BE2C (cell line): Measurements from ENCODE around the gene NOS1AP.
A peak's percentile ranks its signal among the peaks of the same experiment; 100 is the strongest.

Experiments used
- DNase-seq: peaks from one replicate; pipeline ENCODE4 v3.0.0-alpha.2; 2020
- H3K27me3 ChIP-seq: fragments of 250-450 bp; sonication (Bioruptor Pico); 2 replicates; pipeline ENCODE4 v1.5.1; 2020; ENCODE audit warnings: mild to moderate bottlenecking
- H3K36me3 ChIP-seq: fragments of 250-450 bp; sonication (Bioruptor Pico); 2 replicates; pipeline ENCODE4 v1.5.1; 2020; ENCODE audit warnings: mild to moderate bottlenecking
- H3K4me1 ChIP-seq: fragments of 250-450 bp; sonication (Bioruptor Pico); 2 replicates; pipeline ENCODE4 v1.5.1; 2020
- H3K4me3 ChIP-seq: 2 replicates; pipeline ENCODE4 v1.5.1; 2011; ENCODE audit warnings: low read depth, low read length
- H3K9me3 ChIP-seq: fragments of 250-450 bp; sonication (Bioruptor Pico); 2 replicates; pipeline ENCODE4 v1.5.1; 2020
- TF ChIP-seq, protein P1 (sequence below): IDR thresholded peaks from 2 replicates; pipeline ENCODE4 v1.5.1; 2012; ENCODE audit warnings: mild to moderate bottlenecking, low read depth, low read length

Gene NOS1AP

GRCh38 chr1:162357681-162358266 is 288.3 kb downstream of the NOS1AP start:
- H3K4me1 ChIP-seq: no peaks in the 10 kb centered on the region
- no peak overlapping the region for H3K4me3 ChIP-seq
- H3K9me3 ChIP-seq: peaks cover 2% of the 10 kb centered on the region; the same call in 1 of the 2 replicates
- no peaks in the 10 kb centered on the region for H3K36me3 ChIP-seq
- DNase-seq: peak; percentile 30
- TF ChIP-seq, protein P1, sequence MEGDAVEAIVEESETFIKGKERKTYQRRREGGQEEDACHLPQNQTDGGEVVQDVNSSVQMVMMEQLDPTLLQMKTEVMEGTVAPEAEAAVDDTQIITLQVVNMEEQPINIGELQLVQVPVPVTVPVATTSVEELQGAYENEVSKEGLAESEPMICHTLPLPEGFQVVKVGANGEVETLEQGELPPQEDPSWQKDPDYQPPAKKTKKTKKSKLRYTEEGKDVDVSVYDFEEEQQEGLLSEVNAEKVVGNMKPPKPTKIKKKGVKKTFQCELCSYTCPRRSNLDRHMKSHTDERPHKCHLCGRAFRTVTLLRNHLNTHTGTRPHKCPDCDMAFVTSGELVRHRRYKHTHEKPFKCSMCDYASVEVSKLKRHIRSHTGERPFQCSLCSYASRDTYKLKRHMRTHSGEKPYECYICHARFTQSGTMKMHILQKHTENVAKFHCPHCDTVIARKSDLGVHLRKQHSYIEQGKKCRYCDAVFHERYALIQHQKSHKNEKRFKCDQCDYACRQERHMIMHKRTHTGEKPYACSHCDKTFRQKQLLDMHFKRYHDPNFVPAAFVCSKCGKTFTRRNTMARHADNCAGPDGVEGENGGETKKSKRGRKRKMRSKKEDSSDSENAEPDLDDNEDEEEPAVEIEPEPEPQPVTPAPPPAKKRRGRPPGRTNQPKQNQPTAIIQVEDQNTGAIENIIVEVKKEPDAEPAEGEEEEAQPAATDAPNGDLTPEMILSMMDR: peak; percentile 71
- no peaks in the 10 kb centered on the region for H3K27me3 ChIP-seq

DNA sequence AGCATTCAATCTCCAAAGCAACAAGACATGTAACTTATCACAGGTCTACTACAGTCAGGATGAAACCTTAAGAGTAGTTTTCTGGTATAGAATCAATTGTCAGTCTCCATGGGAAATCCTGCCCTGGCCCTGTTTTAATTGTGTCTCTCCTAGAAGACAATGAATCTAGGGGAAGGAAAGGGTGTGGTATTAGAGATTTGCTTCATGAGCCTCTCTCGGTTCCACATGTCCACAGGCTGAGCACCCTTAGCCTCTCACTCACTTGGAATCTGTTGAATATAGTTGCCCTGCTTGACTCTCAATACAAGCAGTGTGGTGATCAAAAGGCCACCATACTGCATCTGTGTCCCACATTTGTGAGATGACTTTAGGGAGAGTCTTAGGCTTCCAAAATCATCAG is 289.4 kb downstream of the NOS1AP start:
- H3K4me3 ChIP-seq: no peak overlapping the region
- H3K36me3 ChIP-seq: no peaks in the 10 kb centered on the region
- no peaks in the 10 kb centered on the region for H3K27me3 ChIP-seq
- peaks cover 2% of the 10 kb centered on the region; the same call in 1 of the 2 replicates for H3K9me3 ChIP-seq
- TF ChIP-seq, protein P1: no peak
- no peaks in the 10 kb centered on the region for H3K4me1 ChIP-seq
- no peak for DNase-seq

DNA sequence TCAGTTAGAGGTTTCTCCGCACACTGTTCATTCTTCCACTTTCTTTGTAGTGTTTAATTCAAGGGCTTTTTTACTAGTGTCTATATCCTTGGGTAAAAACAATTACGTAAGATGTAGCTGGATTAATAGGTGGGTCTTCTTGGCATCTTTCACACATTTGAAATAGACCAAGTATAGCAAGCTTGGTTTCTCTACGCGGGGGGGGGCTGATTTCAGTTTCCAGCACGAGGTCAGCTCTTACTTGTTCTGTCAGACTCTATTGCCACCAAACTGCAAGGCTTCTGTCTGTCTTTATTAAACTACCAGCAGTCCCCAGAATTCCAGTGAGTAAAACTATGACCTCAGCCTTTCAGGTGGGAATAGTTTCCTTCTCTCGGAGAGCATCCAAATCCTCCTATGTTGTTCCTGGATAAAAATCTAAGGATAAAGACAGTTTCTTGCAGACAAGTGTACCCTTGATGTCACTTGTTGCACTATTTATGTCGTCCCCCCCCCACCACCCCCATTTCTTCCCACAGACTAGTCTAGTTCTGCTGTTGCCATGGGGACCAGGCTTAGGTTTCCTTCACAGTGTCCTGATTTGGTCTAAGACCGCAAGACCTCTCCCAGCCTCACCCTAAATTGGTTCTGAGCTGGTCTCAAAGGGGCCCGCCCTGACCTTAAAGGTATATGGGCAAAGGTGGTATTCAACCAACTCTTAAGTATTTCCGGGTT is 290.2 kb downstream of the NOS1AP start:
- Histone ChIP-seq H3K9me3 (peaks cover 2% of the 10 kb centered on the region; the same call in 1 of the 2 replicates), H3K4me1 (no peaks in the 10 kb centered on the region), H3K27me3 (no peaks in the 10 kb centered on the region), H3K36me3 (no peaks in the 10 kb centered on the region), H3K4me3 (no peak overlapping the region)
- TF ChIP-seq, protein P1: no peak
- DNase-seq: no peak

DNA sequence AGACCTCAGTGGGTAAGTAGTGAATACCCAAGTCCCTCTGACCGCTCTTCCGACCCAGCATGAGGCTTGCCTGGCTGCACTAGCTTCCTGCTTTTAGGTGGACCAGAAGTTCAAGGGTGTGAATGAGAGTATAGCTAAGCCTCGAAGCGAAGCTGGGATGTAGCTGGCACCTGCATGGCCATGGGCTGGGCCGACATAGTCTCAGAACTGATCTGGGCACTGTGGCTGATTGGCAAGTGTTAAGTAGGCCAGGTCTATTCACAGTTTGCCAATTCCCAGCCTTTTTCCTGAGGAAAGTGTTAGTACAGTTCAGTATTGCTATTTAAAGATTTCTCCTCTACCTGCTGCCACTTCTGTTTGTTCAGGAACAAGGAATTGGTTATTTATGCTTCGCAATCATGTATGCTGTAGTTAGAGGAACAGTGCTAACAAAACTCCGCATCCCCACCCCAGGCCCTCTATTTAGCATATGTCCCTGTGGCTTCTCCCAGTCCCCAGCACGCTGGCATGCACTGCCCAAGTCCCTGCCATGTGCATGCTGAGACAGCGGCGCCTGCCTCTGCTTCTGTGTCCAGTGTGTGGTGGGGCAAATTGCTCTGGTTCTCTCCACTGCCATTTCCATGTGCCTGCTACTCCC is 290.9 kb downstream of the NOS1AP start:
- Histone ChIP-seq H3K36me3 (no peaks in the 10 kb centered on the region), H3K4me3 (no peak overlapping the region), H3K4me1 (no peaks in the 10 kb centered on the region), H3K27me3 (no peaks in the 10 kb centered on the region), H3K9me3 (peaks cover 2% of the 10 kb centered on the region; the same call in 1 of the 2 replicates)
- TF ChIP-seq, protein P1: no peak
- DNase-seq: no peak

DNA sequence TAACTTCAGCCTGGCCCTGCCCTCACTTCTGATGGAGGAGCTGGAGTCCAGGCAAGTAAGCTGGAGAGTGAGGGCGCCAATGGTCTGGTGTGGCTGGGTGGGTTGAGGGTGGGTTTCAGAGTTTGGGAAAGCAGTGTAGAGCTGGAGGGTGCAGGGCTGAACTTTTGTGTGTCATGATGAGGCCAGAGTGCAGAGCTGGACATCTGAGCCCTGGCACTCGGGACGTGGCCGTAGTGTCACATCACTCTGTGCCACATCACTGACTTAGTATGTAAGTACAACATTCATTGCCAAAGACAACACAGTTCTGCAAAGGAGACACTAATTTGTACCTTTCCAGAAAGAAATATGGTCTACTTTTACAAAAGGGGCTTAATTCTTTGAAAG is 291.4 kb downstream of the NOS1AP start:
- no peaks in the 10 kb centered on the region for H3K36me3 ChIP-seq
- DNase-seq: no peak

More for the DNA sequence above, 291.4 kb downstream of the NOS1AP start:
- Histone ChIP-seq H3K9me3 (peaks cover 2% of the 10 kb centered on the region; the same call in 1 of the 2 replicates), H3K27me3 (no peaks in the 10 kb centered on the region), H3K4me3 (no peak overlapping the region), H3K4me1 (no peaks in the 10 kb centered on the region)
- TF ChIP-seq, protein P1: no peak
